Measurements from ENCODE around the gene CNIH2. TPM values are rescaled to one million over a fixed set of nuclear protein-coding genes. Genes with fewer than 3 reads are reported as not detected.

Gene CNIH2
- total and polyA plus RNA-seq, 9 of the 15 experiments (the other 6 are each of a cell fraction or from before 2014, with no cell fraction given), result 0.26 to 0.89 (median 0.40) TPM; not detected in 4

- TF ChIP-seq NR2C2 (CRISPR knock-in tag; IDR thresholded peaks at IDR 0.05) (no peak), NR2C2 (tag; IDR thresholded peaks at IDR 0.05) (no peak), ZNF449 (CRISPR knock-in tag; IDR thresholded peaks at IDR 0.05) (no peak), CTCF (IDR thresholded peaks at IDR 0.05 in 2 of 3, conservative IDR thresholded peaks at IDR 0.05 in 1 of 3; ENCODE audit: insufficient read depth in 2 of 3, low read depth in 1 of 3, low read length in 3 of 3) (peak in 2 of 3 experiments; percentile 2 to 26; a peak in 1 of 6 replicates), CHAMP1 (IDR thresholded peaks at IDR 0.05) (no peak), PHB2 (IDR thresholded peaks at IDR 0.05; ENCODE audit: low read depth) (no peak), MAFK (IDR thresholded peaks at IDR 0.05; ENCODE audit: low read length) (no peak), ZNF143 (CRISPR knock-in tag; IDR thresholded peaks at IDR 0.05) (peak; percentile 19; the same call in 1 of the 2 replicates), GABPA (tag; conservative IDR thresholded peaks at IDR 0.05; ENCODE audit: low read depth) (no peak), GTF2E2 (tag; IDR thresholded peaks at IDR 0.05) (no peak), RBM22 (IDR thresholded peaks at IDR 0.05; ENCODE audit: low read depth, low read length, poor library complexity, severe bottlenecking) (no peak), CTCFL (IDR thresholded peaks at IDR 0.05; ENCODE audit: borderline replicate concordance, insufficient read depth, low read depth, low read length, poor library complexity, severe bottlenecking) (peak; percentile 12), EGR1 (conservative IDR thresholded peaks at IDR 0.05) (peak; percentile 30; the same call in 1 of the 2 replicates), FOXA3 (CRISPR knock-in tag; conservative IDR thresholded peaks at IDR 0.05 in 1 of 2, IDR thresholded peaks at IDR 0.05 in 1 of 2) (no peak), MXI1 (IDR thresholded peaks at IDR 0.05; ENCODE audit: low read depth, low read length) (no peak), PRPF4 (IDR thresholded peaks at IDR 0.05; ENCODE audit: insufficient read depth, low read depth, low read length, poor library complexity, severe bottlenecking) (no peak), RAD21 (CRISPR knock-in tag; conservative IDR thresholded peaks at IDR 0.05 in 1 of 2, IDR thresholded peaks at IDR 0.05 in 1 of 2) (no peak), ZNF184 (CRISPR knock-in tag; IDR thresholded peaks at IDR 0.05) (no peak)
Measured at GRCh38 chr11:66313321-66314185, 35.6 kb downstream of the CNIH2 start (continued).

All from K562 (cell line).